HEK293 (cell line): ENCODE data around the gene ANO3.

ENCODE experiments used
- CTCF ChIA-PET: fragments of 350-600 bp; formaldehyde crosslinking; extraction: SDS; loops from one replicate; lab custom pipeline; 2021; ENCODE audit warnings: antibody characterized with exemption; lab: Yijun Ruan, JAX
- POLR2A ChIA-PET: fragments of 300-600 bp; formaldehyde crosslinking; extraction: SDS; loops from one replicate; lab custom pipeline; 2020; ENCODE audit warnings: antibody characterized with exemption, inconsistent platforms; lab: Yijun Ruan, JAX
- H3K27ac ChIP-seq: fragments of 200-500 bp; sonication (Bioruptor generic); 2 replicates; pipeline ENCODE4 v1.5.1; 2014; ENCODE audit warnings: low read depth, low read length, control low read depth, inconsistent platforms; ENCODE audit errors: extremely low read depth
- H3K36me3 ChIP-seq, 2 experiments: fragments of 200-500 bp in 1 of 2; sonication (Bioruptor generic) in 1 of 2; 1 replicate in 1 of 2; 2 replicates in 1 of 2; pipeline ENCODE4 v1.5.1; 2014 to 2017; ENCODE audit warnings: inconsistent platforms in 2 of 2, low read length in 2 of 2; ENCODE audit not compliant: control insufficient read depth in 2 of 2, insufficient read depth in 1 of 2
- H3K4me1 ChIP-seq: fragments of 200-500 bp; sonication (Bioruptor generic); 2 replicates; pipeline ENCODE4 v1.5.1; 2014; ENCODE audit warnings: mild to moderate bottlenecking, low read length, inconsistent platforms; ENCODE audit not compliant: control insufficient read depth, insufficient read depth
- H3K4me3 ChIP-seq: 2 replicates; pipeline ENCODE4 v1.5.1; 2011; ENCODE audit warnings: low read depth, mild to moderate bottlenecking, control low read depth, low read length, moderate library complexity
- H3K9me3 ChIP-seq: fragments of 200-500 bp; sonication (Bioruptor generic); 2 replicates; pipeline ENCODE4 v1.5.1; 2014; ENCODE audit warnings: low read depth, low read length, inconsistent platforms; ENCODE audit not compliant: control insufficient read depth, insufficient read depth
- GLIS1 ChIP-seq: fragments of 450-650 bp; formaldehyde crosslinking; IDR thresholded peaks from 2 replicates; pipeline ENCODE4 v1.5.1; 2016; ENCODE audit warnings: missing biosample characterization, missing genetic modification characterization
- GLIS2 ChIP-seq: fragments of 450-650 bp; formaldehyde crosslinking; IDR thresholded peaks from 2 replicates; pipeline ENCODE4 v1.5.1; 2016; ENCODE audit warnings: missing biosample characterization, missing genetic modification characterization
- KLF8 ChIP-seq: fragments of 450-650 bp; formaldehyde crosslinking; IDR thresholded peaks from 2 replicates; pipeline ENCODE4 v1.5.1; 2016; ENCODE audit warnings: missing biosample characterization, missing genetic modification characterization
- KLF9 ChIP-seq: fragments of 450-650 bp; formaldehyde crosslinking; IDR thresholded peaks from 2 replicates; pipeline ENCODE4 v1.5.1; 2016; ENCODE audit warnings: missing biosample characterization, missing genetic modification characterization, low read depth
- OVOL3 ChIP-seq: fragments of 450-650 bp; formaldehyde crosslinking; IDR thresholded peaks from 2 replicates; pipeline ENCODE4 v1.5.1; 2016; ENCODE audit warnings: missing biosample characterization, missing genetic modification characterization
- SETDB1 ChIP-seq: IDR thresholded peaks from one replicate; pipeline ENCODE4 v1.6.1; 2017; ENCODE audit warnings: mild to moderate bottlenecking, low read length, moderate library complexity, mixed read lengths; ENCODE audit not compliant: insufficient read length
- SP2 ChIP-seq: fragments of 450-650 bp; formaldehyde crosslinking; IDR thresholded peaks from 2 replicates; pipeline ENCODE4 v1.5.1; 2016; ENCODE audit warnings: missing biosample characterization, missing genetic modification characterization
- ZNF184 ChIP-seq: fragments of 450-650 bp; IDR thresholded peaks from 2 replicates; pipeline ENCODE4 v1.5.1; 2018; ENCODE audit warnings: missing biosample characterization, mild to moderate bottlenecking, missing genetic modification characterization
- ZNF214 ChIP-seq: fragments of 450-650 bp; formaldehyde crosslinking; IDR thresholded peaks from 2 replicates; pipeline ENCODE4 v1.5.1; 2017; ENCODE audit warnings: missing biosample characterization, mild to moderate bottlenecking, missing genetic modification characterization, borderline replicate concordance
- ZNF23 ChIP-seq: fragments of 450-650 bp; formaldehyde crosslinking; IDR thresholded peaks from 2 replicates; pipeline ENCODE4 v1.5.1; 2016; ENCODE audit warnings: missing biosample characterization, missing genetic modification characterization, borderline replicate concordance
- ZNF248 ChIP-seq: fragments of 450-650 bp; formaldehyde crosslinking; IDR thresholded peaks from 2 replicates; pipeline ENCODE4 v1.5.1; 2017; ENCODE audit warnings: missing biosample characterization, missing genetic modification characterization
- ZNF266 ChIP-seq: fragments of 450-650 bp; formaldehyde crosslinking; IDR thresholded peaks from 2 replicates; pipeline ENCODE4 v1.5.1; 2016; ENCODE audit warnings: missing biosample characterization, missing genetic modification characterization, low read depth
- ZNF350 ChIP-seq: fragments of 450-650 bp; formaldehyde crosslinking; IDR thresholded peaks from 2 replicates; pipeline ENCODE4 v1.5.0; 2017; ENCODE audit warnings: missing biosample characterization, mild to moderate bottlenecking, missing genetic modification characterization
- ZNF366 ChIP-seq: fragments of 450-650 bp; formaldehyde crosslinking; conservative IDR thresholded peaks from 2 replicates; pipeline ENCODE4 v1.5.1; 2016; ENCODE audit warnings: missing biosample characterization, missing genetic modification characterization
- ZNF404 ChIP-seq: fragments of 450-650 bp; formaldehyde crosslinking; IDR thresholded peaks from 2 replicates; pipeline ENCODE4 v1.5.1; 2017; ENCODE audit warnings: missing biosample characterization, missing genetic modification characterization
- ZNF416 ChIP-seq: fragments of 450-650 bp; formaldehyde crosslinking; IDR thresholded peaks from 2 replicates; pipeline ENCODE4 v1.5.1; 2016; ENCODE audit warnings: missing biosample characterization, missing genetic modification characterization
- ZNF529 ChIP-seq: fragments of 450-650 bp; formaldehyde crosslinking; IDR thresholded peaks from 2 replicates; pipeline ENCODE4 v1.5.1; 2017; ENCODE audit warnings: missing genetic modification characterization, missing biosample characterization; ENCODE audit not compliant: insufficient replicate concordance
- ZNF530 ChIP-seq: fragments of 450-650 bp; formaldehyde crosslinking; IDR thresholded peaks from 2 replicates; pipeline ENCODE4 v1.5.1; 2016; ENCODE audit warnings: low read depth, missing biosample characterization, missing genetic modification characterization
- ZNF549 ChIP-seq: fragments of 450-650 bp; IDR thresholded peaks from 2 replicates; pipeline ENCODE4 v1.5.1; 2018; ENCODE audit warnings: missing biosample characterization, missing genetic modification characterization, mild to moderate bottlenecking, inconsistent platforms, moderate library complexity
- ZNF670 ChIP-seq: fragments of 450-650 bp; formaldehyde crosslinking; IDR thresholded peaks from 2 replicates; pipeline ENCODE4 v1.5.1; 2016; ENCODE audit warnings: missing biosample characterization, missing genetic modification characterization, low read depth
- ZNF791 ChIP-seq: fragments of 450-650 bp; formaldehyde crosslinking; IDR thresholded peaks from 2 replicates; pipeline ENCODE4 v1.5.1; 2016; ENCODE audit warnings: missing biosample characterization, missing genetic modification characterization
- TF ChIP-seq, protein P1 (sequence below): fragments of 450-650 bp; formaldehyde crosslinking; IDR thresholded peaks from 2 replicates; pipeline ENCODE4 v1.5.1; 2017; ENCODE audit warnings: missing biosample characterization, missing genetic modification characterization
- TF ChIP-seq, protein P2 (sequence below): fragments of 450-650 bp; formaldehyde crosslinking; IDR thresholded peaks from 2 replicates; pipeline ENCODE4 v1.5.1; 2017; ENCODE audit warnings: missing biosample characterization, mild to moderate bottlenecking, missing genetic modification characterization, moderate library complexity
- TF ChIP-seq, protein P3 (sequence below): fragments of 450-650 bp; formaldehyde crosslinking; IDR thresholded peaks from 2 replicates; pipeline ENCODE4 v1.5.1; 2016; ENCODE audit warnings: missing biosample characterization, missing genetic modification characterization, low read depth
- TF ChIP-seq, protein P4 (sequence below): fragments of 450-650 bp; formaldehyde crosslinking; IDR thresholded peaks from 2 replicates; pipeline ENCODE4 v1.5.1; 2016; ENCODE audit warnings: missing biosample characterization, missing genetic modification characterization

ANO3 gene

DNA sequence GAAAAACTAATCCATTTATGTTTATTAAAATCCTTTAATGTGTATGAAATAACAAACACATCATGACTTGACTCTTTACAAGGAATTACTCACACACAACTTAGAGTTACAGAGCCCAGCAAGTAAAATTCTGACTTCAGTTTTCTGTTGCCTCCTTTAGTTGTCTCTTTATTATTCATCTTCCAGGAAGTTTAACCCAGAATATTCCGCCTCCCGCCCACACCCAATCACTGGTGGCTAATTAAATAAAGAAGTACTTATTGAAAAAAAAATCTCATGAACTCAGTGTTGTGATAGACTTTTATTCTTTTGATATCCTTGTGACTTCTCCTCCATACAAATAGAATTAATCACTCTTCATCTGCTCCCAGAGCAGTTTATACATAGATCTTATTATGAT, 178.2 kb downstream of the ANO3 start:
- Histone ChIP-seq H3K36me3 (no peaks in the 10 kb centered on the region), H3K27ac (no peak overlapping the region), H3K9me3 (no peaks in the 10 kb centered on the region), H3K4me3 (no peak overlapping the region), H3K4me1 (no peaks in the 10 kb centered on the region)
- ChIA-PET POLR2A (no interaction called here), CTCF (interaction anchor here (0.5 to 0.6 kb wide), 2 partner anchors 139 to 521 kb away, joined by 3 read pairs; no protein-coding TSS in a partner anchor)
- TF ChIP-seq GLIS2 (tag by site-specific recombination) (no peak), ZNF248 (tag by site-specific recombination) (no peak), ZNF350 (no peak), ZNF529 (tag by site-specific recombination) (no peak), ZNF366 (no peak), KLF9 (no peak), ZNF266 (tag by site-specific recombination) (no peak), ZNF530 (tag by site-specific recombination) (no peak), ZNF549 (tag by site-specific recombination) (no peak), OVOL3 (tag by site-specific recombination) (no peak), ZNF670 (tag by site-specific recombination) (no peak), ZNF416 (tag by site-specific recombination) (no peak), ZNF404 (tag by site-specific recombination) (no peak), ZNF184 (tag by site-specific recombination) (no peak)
- TF ChIP-seq, protein P1, sequence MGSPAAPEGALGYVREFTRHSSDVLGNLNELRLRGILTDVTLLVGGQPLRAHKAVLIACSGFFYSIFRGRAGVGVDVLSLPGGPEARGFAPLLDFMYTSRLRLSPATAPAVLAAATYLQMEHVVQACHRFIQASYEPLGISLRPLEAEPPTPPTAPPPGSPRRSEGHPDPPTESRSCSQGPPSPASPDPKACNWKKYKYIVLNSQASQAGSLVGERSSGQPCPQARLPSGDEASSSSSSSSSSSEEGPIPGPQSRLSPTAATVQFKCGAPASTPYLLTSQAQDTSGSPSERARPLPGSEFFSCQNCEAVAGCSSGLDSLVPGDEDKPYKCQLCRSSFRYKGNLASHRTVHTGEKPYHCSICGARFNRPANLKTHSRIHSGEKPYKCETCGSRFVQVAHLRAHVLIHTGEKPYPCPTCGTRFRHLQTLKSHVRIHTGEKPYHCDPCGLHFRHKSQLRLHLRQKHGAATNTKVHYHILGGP, result no peak
- TF ChIP-seq, protein P2, sequence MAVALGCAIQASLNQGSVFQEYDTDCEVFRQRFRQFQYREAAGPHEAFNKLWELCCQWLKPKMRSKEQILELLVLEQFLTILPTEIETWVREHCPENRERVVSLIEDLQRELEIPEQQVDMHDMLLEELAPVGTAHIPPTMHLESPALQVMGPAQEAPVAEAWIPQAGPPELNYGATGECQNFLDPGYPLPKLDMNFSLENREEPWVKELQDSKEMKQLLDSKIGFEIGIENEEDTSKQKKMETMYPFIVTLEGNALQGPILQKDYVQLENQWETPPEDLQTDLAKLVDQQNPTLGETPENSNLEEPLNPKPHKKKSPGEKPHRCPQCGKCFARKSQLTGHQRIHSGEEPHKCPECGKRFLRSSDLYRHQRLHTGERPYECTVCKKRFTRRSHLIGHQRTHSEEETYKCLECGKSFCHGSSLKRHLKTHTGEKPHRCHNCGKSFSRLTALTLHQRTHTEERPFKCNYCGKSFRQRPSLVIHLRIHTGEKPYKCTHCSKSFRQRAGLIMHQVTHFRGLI (tag by site-specific recombination), result no peak
- TF ChIP-seq, protein P3, sequence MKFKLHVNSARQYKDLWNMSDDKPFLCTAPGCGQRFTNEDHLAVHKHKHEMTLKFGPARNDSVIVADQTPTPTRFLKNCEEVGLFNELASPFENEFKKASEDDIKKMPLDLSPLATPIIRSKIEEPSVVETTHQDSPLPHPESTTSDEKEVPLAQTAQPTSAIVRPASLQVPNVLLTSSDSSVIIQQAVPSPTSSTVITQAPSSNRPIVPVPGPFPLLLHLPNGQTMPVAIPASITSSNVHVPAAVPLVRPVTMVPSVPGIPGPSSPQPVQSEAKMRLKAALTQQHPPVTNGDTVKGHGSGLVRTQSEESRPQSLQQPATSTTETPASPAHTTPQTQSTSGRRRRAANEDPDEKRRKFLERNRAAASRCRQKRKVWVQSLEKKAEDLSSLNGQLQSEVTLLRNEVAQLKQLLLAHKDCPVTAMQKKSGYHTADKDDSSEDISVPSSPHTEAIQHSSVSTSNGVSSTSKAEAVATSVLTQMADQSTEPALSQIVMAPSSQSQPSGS, result no peak

DNA sequence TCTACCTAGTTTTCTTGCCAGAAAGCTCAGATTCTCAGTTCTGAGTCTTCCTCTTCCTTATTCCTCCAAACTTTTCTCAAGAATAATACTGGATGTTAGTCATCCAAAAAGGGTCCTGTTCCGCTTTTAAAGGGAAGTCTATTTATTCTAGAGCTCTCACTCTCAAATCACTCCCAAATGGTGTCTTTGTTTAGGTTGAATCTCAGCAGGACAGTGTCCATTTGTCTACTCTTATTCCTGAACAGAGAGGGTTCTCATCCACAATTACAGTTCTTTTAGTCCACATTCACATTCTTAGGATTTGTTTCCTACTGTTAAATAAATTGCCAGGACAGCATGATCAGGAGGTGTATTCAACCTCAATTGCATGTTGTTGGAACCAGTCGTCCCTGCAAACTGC, 178.8 kb downstream of the ANO3 start:
- ChIA-PET CTCF (interaction anchor here (0.6 kb wide), 1 partner anchor 138 kb away, joined by 3 read pairs; no protein-coding TSS in a partner anchor), POLR2A (no interaction called here)
- Histone ChIP-seq H3K4me1 (no peaks in the 10 kb centered on the region), H3K27ac (no peak overlapping the region), H3K36me3 (no peaks in the 10 kb centered on the region), H3K4me3 (no peak overlapping the region), H3K9me3 (no peaks in the 10 kb centered on the region)
- TF ChIP-seq, protein P4, sequence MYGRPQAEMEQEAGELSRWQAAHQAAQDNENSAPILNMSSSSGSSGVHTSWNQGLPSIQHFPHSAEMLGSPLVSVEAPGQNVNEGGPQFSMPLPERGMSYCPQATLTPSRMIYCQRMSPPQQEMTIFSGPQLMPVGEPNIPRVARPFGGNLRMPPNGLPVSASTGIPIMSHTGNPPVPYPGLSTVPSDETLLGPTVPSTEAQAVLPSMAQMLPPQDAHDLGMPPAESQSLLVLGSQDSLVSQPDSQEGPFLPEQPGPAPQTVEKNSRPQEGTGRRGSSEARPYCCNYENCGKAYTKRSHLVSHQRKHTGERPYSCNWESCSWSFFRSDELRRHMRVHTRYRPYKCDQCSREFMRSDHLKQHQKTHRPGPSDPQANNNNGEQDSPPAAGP (tag by site-specific recombination), result no peak
- TF ChIP-seq ZNF791 (tag by site-specific recombination) (no peak), ZNF214 (tag by site-specific recombination) (no peak), ZNF23 (tag by site-specific recombination) (no peak), GLIS1 (tag by site-specific recombination) (no peak), SETDB1 (no peak), KLF8 (tag by site-specific recombination) (no peak), SP2 (tag by site-specific recombination) (no peak)
